Endodermal cell (in vitro differentiated cells): ENCODE results near the gene TMEM175. TPM values are rescaled to one million over a fixed set of nuclear protein-coding genes. Genes with fewer than 3 reads are reported as not detected.

Source experiments
- DNase-seq: peaks from one replicate; pipeline ENCODE4 v3.0.0-alpha.2; 2017
- H3K27ac ChIP-seq: 2 replicates; pipeline ENCODE4 v1.5.1; 2013; ENCODE audit warnings: mild to moderate bottlenecking, low read depth, low read length, moderate library complexity
- H3K27me3 ChIP-seq: 2 replicates; pipeline ENCODE4 v1.6.1; 2013; ENCODE audit warnings: mild to moderate bottlenecking, low read length, moderate library complexity; ENCODE audit not compliant: insufficient read depth, control insufficient read depth, poor library complexity, severe bottlenecking
- H3K36me3 ChIP-seq: 2 replicates; pipeline ENCODE4 v1.7.0; 2013; ENCODE audit warnings: mild to moderate bottlenecking, low read length, moderate library complexity; ENCODE audit not compliant: control insufficient read depth, insufficient read depth
- H3K4me1 ChIP-seq: one replicate; pipeline ENCODE4 v1.7.0; 2013; ENCODE audit warnings: low read length; ENCODE audit not compliant: control insufficient read depth, insufficient read depth
- H3K4me3 ChIP-seq: 2 replicates; pipeline ENCODE4 v1.5.1; 2013; ENCODE audit warnings: mild to moderate bottlenecking, low read length, moderate library complexity
- H3K9ac ChIP-seq: 2 replicates; pipeline ENCODE4 v1.6.1; 2013; ENCODE audit warnings: mild to moderate bottlenecking, low read length, moderate library complexity; ENCODE audit not compliant: poor library complexity, severe bottlenecking; ENCODE audit errors: extremely low read depth
- H3K9me3 ChIP-seq: 2 replicates; pipeline ENCODE4 v1.6.1; 2013; ENCODE audit warnings: mild to moderate bottlenecking, low read length, moderate library complexity; ENCODE audit not compliant: control insufficient read depth
- H3K27ac Mint-ChIP-seq: 2 replicates; pipeline ENCODE4 v1.8.0; 2020; ENCODE audit warnings: mixed read lengths
- H3K27me3 Mint-ChIP-seq: 2 replicates; pipeline ENCODE4 v1.8.0; 2021; ENCODE audit warnings: mild to moderate bottlenecking, mixed read lengths; ENCODE audit not compliant: insufficient read depth
- H3K36me3 Mint-ChIP-seq: 2 replicates; pipeline ENCODE4 v1.8.0; 2020; ENCODE audit warnings: low read depth, mixed read lengths
- H3K4me1 Mint-ChIP-seq: 2 replicates; pipeline ENCODE4 v1.8.0; 2020; ENCODE audit warnings: mixed read lengths
- H3K4me3 Mint-ChIP-seq: 2 replicates; pipeline ENCODE4 v1.8.0; 2020; ENCODE audit warnings: mild to moderate bottlenecking, moderate library complexity, mixed read lengths
- H3K9me3 Mint-ChIP-seq: 2 replicates; pipeline ENCODE4 v1.8.0; 2020; ENCODE audit warnings: mild to moderate bottlenecking, mixed read lengths
- WGBS, 2 experiments: methylation state at CpG; one replicate each; pipeline versions ENCODE4 v1.1.5 to v1.1.7; 2013; ENCODE audit warnings: missing lambda C conversion rate in 2 of 2, mixed read lengths in 1 of 2; ENCODE audit not compliant: insufficient coverage in 1 of 2, insufficient read length in 1 of 2; 5-methylcytosine and 5-hydroxymethylcytosine counted together
- total RNA-seq, 2 donors: library from RNA; stranded (reverse); fragmentation: NEBNext Ultra II Directional in 1 of 2; extraction: Animal tissue kit (Norgen Biotek cat#: 25700) in 1 of 2; gene quantifications; 2 replicates in 1 of 2; 3 replicates in 1 of 2; pipeline ENCODE4 v1.2.1, GENCODE V29; 2021
- TF ChIP-seq, protein P1 (sequence below): fragments of 200-600 bp; sonication (generic); conservative IDR thresholded peaks from 2 replicates; pipeline ENCODE4 v1.5.0; 2021; ENCODE audit warnings: antibody characterized with exemption, mild to moderate bottlenecking

TMEM175 gene
- total RNA-seq, 2 donors from 2014 or later = 15.9 to 23.0 TPM

DNA sequence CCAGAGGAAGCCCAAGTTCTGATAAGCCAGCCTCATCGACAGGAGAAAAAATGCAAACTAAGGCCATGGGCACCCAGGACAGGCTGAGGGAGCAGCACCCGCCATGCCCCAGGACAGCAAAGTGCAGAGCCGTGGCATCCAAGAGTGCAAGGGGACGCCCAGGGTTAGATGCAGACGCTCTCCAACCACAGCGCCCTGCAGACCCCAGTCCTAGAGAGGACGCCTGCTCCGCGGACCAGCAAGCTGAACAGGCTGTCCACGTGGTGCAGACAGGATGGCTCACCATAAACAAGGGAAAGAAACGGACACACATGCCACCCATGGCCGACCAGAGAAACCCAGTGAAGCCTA, 32.7 kb upstream of the TMEM175 start:
- WGBS, 2 experiments = 93 to 98% methylated on average over 11 to 12 of the region's 12 CpGs
- H3K4me3 ChIP-seq = no peak overlapping the region
- no peak overlapping the region for H3K4me3 Mint-ChIP-seq

GRCh38 chr4:900073-900472, 32.2 kb upstream of the TMEM175 start:
- Mint-ChIP-seq H3K9me3 (no peaks in the 10 kb centered on the region), H3K36me3 (peaks cover 45% of the 10 kb centered on the region), H3K27ac (peak overlapping the region; percentile 82), H3K4me3 (no peak overlapping the region), H3K27me3 (no peaks in the 10 kb centered on the region), H3K4me1 (peaks cover 6% of the 10 kb centered on the region)
- H3K9me3 ChIP-seq = no peaks in the 10 kb centered on the region
- no peaks in the 10 kb centered on the region for H3K27me3 ChIP-seq
- 96 to 98% methylated on average over 26 of the region's 26 CpGs for WGBS, 2 experiments
- H3K27ac ChIP-seq = no peak overlapping the region
- no peaks in the 10 kb centered on the region for H3K4me1 ChIP-seq
- peaks cover 9% of the 10 kb centered on the region for H3K36me3 ChIP-seq
- TF ChIP-seq, protein P1, sequence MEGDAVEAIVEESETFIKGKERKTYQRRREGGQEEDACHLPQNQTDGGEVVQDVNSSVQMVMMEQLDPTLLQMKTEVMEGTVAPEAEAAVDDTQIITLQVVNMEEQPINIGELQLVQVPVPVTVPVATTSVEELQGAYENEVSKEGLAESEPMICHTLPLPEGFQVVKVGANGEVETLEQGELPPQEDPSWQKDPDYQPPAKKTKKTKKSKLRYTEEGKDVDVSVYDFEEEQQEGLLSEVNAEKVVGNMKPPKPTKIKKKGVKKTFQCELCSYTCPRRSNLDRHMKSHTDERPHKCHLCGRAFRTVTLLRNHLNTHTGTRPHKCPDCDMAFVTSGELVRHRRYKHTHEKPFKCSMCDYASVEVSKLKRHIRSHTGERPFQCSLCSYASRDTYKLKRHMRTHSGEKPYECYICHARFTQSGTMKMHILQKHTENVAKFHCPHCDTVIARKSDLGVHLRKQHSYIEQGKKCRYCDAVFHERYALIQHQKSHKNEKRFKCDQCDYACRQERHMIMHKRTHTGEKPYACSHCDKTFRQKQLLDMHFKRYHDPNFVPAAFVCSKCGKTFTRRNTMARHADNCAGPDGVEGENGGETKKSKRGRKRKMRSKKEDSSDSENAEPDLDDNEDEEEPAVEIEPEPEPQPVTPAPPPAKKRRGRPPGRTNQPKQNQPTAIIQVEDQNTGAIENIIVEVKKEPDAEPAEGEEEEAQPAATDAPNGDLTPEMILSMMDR = no peak
- no peak overlapping the region for H3K4me3 ChIP-seq
- no peak overlapping the region for H3K9ac ChIP-seq
- DNase-seq = no peak

More for the DNA sequence above, 32.7 kb upstream of the TMEM175 start:
- DNase-seq = no peak
- Histone ChIP-seq H3K9ac (no peak overlapping the region), H3K9me3 (no peaks in the 10 kb centered on the region), H3K27ac (no peak overlapping the region), H3K27me3 (no peaks in the 10 kb centered on the region), H3K4me1 (no peaks in the 10 kb centered on the region), H3K36me3 (peaks cover 9% of the 10 kb centered on the region)
- TF ChIP-seq, protein P1 = no peak
- H3K36me3 Mint-ChIP-seq = peaks cover 40% of the 10 kb centered on the region
- H3K27ac Mint-ChIP-seq = peak overlapping the region; percentile 59
- no peaks in the 10 kb centered on the region for H3K27me3 Mint-ChIP-seq
- no peaks in the 10 kb centered on the region for H3K9me3 Mint-ChIP-seq
- peaks cover 6% of the 10 kb centered on the region for H3K4me1 Mint-ChIP-seq

GRCh38 chr4:900721-901120, 31.5 kb upstream of the TMEM175 start:
- Mint-ChIP-seq H3K9me3 (peaks cover 6% of the 10 kb centered on the region), H3K27me3 (no peaks in the 10 kb centered on the region), H3K4me1 (peaks cover 6% of the 10 kb centered on the region), H3K27ac (peak overlapping the region; percentile 82), H3K4me3 (no peak overlapping the region), H3K36me3 (peaks cover 48% of the 10 kb centered on the region)
- no peaks in the 10 kb centered on the region for H3K27me3 ChIP-seq
- no peak for DNase-seq
- H3K36me3 ChIP-seq = peaks cover 2% of the 10 kb centered on the region
- TF ChIP-seq, protein P1 = no peak
- no peaks in the 10 kb centered on the region for H3K4me1 ChIP-seq
- H3K27ac ChIP-seq = no peak overlapping the region
- whole genome bisulfite sequencing, 2 experiments = 85 to 96% methylated on average over 3 to 6 of the region's 6 CpGs
- H3K9ac ChIP-seq = no peak overlapping the region
- H3K9me3 ChIP-seq = no peaks in the 10 kb centered on the region
- H3K4me3 ChIP-seq = no peak overlapping the region
